HG02759 (cell line): ENCODE data around the gene NXN.
"Not testable (repeated sequence)": the region's sequence is repeated elsewhere in the genome, so short reads cannot be mapped to it uniquely, and the experiment has no call there.

Experiments used
- ATAC-seq: cut with Tn5 transposase; IDR thresholded peaks from one replicate; pipeline ENCODE4 v1.9.1; 2021; ENCODE audit warnings: mild to moderate bottlenecking, moderate library complexity; ENCODE audit not compliant: unreplicated experiment

Gene NXN

DNA sequence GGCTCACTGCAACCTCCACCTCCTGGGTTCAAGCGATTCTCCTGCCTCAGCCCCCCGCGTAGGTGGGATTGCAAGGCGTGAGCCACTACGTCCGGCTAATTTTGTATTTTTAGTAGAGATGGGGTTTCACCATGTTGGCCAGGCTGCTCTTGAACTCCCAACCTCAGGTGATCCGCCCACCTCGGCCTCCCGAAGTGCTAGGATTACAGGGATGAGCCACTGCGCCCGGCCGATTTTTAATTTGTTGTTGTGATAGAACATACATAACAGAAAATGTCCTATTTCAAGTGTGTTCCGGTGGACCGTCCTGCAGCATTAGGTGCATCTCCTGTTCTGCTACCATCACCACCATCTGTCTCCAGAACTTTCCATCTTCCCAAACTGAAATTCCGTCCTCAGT, 55.3 kb downstream of the NXN start:
- not testable (repeated sequence) for ATAC-seq

DNA sequence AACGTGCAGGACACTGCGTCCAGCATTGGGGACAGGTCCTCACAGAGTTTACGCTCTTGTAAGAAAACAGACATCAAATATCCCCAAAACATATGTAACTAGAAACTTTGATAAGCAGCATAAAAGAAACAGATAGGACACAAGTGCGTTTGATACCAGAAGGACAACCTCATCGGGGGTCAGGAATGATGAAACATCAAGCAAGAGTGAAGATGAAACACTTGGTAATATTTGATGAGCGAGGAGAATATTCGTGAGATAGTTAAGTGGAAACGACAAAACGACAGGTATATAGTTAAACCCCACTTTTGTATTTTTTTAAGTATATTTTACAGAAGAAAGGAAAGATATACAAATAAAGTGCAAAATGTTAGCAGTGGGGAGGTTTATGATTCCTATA, 55.9 kb downstream of the NXN start:
- no peak for ATAC-seq

DNA sequence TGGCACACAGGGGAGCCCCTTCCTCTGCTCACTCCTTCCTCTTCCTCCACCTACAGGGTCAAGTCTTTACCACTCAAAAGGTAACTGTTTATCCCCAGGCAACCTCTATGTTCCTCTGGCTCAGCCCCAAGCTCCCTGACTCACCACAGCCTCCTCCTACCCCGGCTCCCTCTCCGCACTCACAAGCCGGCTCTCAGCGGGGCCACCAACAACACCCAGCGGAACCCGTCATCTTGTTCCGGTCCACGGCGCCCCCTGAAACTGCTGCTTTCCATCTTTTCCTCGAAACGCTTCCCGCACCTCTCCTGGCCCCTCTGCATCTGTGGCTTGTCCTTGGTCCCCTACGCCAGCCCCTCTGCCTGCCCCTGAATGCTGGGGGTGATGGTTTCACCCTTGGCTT, 58.4 kb downstream of the NXN start:
- ATAC-seq: no peak

DNA sequence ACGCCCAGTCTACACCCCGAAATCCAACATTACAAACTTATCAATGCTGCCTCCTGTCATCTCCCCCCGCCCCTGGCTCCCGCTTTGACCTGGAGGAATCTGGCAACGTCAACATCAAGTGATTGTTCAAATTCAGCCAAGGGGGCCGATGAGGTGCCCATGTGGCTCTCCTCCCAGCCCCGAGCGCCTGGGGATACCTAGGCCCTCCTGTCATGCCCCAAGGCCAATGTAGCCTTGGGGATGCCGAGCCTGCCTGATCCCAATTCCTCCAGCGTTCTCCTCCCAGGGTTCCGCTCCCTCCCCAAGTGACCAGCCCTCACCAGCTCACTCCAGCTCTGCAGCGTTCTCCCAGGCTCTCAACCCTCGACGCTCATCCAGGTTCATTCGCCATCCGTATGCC, 59.4 kb downstream of the NXN start:
- ATAC-seq: no peak

DNA sequence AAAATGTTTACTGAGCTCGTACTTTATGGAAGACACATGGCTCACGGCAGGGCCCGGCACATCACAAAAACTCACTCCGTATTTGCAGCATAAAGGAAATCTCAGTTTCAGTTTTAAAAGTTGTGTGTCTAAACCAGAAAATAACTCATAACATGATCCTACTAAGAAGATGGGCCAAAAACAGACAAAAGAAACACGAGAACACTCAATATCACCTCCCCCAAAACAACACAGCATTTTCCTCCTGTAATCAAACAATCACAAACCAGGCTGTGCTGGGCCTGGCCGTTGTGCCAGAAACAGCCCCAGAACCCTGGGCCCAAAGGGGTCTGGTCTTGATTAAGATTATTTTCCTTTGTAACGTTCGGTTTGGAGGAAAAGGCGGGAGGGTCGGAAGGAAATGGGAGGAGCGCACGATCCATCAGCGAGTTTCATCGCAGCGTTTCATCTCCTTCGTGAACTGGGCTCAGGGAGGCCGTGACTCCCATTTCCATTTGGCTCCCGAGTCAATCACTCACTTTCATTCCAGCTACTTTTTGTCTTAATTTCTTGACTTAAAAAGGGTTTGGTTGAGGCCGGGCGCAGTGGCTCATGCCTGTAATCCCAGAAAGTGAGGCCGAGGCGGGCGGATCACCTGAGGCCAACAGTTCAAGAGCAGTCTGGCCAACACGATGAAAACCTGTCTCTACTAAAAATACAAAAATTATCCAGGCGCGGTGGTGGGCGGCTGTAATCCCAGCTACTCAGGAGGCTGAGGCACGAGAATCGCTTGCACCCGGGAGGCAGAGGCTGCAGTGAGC, 61.4 kb downstream of the NXN start:
- ATAC-seq: no peak

DNA sequence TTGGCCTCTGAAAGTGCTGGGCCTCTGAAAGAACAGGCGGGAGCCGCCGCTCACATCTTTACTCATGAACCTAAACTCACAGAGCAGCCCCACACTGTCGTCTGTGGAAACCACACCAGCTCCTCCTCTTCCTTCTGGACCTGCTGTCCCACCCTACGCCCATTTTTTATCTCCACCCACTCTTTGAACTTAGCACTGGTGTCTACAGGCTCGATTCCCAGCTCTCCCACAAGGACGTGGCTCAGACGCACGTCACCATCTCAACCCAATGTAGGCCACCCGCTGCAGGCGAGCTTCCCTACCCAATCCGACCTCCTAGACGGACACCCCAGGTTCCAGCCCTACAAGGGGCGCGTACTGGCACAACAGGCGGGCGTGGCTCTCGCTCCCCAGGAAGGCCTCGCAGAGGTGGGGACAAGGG, 62.2 kb downstream of the NXN start:
- ATAC-seq: no peak

DNA sequence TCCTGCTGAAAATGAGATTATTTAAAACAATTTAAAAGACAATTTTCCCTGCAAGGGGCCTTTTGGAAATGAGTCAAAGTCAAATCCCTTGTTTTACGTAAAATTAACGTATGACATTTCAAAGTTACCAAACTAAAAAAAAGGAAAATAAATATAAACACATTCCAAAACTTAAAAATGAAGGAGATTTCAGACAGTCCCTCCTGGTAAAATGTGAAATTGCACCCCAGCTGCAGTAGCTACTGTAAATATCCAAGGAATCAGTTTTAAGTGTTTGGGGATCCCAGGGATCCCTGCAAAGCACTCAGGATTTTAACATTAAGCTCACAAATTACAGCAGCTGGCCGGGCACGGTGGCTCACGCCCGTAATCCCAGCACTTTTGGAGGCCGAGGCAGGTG, 63.3 kb downstream of the NXN start:
- ATAC-seq: no peak

DNA sequence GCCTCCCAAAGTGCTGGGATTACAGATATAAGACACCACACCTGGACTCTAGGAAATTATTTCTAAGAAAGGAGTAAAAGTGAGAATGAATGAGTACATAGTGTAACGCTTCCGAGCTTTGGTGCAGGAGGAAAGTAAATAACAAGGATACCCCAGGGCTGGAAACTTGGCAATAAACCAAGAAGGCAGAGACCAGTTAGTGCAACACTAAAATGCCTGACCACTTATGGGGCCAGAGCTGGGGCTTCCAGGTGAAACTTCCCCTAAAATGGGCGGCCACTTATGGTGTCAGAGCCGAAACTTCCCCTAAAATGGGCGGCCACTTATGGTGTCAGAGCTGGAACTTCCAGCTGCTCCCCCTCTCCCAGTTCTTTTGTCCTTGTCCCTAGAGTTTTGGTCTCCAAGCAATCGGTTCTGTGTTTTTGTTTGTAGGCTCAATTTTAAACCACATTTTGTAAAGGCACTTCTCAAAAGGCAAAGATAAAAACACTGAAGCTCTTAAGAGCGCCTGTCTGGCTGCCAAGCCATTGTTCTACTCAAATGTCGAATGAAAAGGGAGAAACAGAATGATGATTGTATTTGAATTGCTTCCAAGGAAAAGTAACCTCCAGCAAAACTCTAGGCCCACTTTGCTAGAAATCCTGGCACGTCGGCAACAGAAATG, 63.9 kb downstream of the NXN start:
- no peak for ATAC-seq

DNA sequence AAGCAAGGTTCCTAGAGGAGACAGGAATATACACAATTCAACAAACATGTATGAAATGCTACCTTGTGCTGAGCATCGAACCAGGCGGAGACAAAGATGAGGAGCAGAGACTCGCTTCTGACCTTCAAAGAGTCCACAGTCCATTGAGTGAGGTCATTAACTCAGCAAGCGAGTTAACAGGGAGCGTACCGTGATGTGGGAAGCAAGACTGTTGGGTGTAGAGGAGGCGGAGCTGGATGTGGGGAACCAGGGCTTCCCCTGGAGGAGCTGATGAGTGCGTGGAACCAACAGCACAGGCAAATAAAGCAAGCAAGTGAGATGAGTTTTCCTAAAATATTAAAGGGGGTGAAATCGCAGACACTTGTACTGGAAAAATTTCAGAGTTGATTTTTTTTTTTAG, 65.0 kb downstream of the NXN start:
- no peak for ATAC-seq

DNA sequence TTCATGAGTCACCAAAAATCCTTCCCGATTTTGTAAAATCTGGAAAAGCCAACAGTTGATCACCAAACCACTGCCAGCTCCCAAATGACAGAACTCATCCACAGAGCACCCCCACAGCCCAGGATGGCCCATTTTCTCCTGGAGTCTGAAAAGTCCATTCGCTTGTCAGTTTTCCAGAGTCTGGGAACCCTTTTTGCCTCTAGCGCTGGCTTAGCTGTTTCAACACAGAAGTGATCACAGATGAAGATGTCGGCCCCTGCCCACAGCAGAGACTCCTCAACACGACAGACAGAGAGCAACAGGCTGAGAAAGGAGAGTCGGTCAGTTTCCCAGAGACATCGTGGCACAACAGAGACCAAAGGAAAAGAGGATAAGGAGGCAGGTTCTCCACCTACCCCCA, 66.4 kb downstream of the NXN start:
- ATAC-seq: no peak

DNA sequence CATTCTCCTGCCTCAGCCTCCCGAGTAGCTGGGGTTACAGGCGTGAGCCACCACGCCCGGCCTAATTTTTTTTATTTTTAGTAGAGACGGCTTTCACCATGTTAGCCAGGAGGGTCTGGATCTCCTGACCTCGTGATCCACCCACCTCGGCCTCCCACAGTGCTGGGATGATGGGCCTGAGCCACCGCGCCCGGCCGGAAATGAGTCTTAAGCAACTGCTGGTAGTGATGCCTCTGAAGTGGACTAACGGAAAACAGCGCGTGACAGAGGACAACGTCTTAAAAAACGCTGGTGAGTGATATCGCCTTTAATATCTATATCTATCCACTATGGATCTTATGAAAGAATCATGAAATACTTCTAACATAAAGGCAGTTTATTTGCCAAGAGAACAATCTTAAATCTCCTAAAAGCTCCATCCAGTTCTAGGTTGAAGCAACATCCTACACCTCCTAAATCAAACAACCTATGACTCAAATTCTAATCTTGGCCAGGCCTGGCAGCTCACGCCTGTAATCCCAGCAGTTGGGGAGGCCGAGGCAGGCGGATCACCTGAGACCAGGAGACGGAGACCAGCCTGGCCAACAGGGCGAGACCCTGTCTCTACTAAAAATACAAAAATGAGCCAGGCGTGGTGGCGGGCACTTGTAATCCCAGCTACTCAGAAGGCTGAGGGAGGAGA, 69.8 kb downstream of the NXN start:
- no peak for ATAC-seq

DNA sequence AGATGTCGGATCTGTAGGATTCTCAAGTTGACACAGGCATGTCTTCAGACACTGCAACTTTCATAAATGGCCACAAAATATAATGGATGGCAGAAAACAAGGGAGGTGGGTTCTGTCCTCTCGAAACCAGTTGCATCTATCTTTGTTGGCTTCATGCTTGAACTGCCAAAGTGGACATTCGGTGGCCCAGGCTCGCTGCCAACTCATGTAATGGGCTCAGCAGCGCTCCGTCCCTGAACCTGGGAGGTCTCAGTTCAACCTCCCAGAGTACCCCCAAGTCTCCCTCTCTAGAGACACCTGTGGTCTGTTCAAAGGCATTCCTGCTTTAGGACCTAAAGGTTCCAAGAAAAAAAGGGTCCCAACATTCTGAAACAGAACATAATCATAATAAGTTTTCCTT, 71.9 kb downstream of the NXN start:
- no peak for ATAC-seq

DNA sequence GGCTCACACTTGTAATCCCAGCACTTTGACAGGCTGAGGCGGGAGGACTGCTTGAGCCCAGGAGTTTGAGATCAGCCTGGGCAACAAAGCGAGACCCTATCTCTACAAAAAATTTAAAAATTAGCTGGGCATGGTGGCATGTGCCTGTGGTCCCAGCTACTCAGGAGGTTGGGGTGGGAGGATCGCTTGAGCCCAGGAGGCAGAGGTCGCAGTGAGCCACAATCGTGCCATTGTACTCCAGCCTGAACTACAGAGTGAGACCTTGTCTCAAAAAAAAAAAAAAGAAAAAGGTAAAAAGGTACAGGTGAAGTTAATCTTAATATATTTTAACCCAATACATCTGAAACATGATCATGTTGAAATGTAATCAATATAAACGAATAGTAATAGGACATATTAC, 73.9 kb downstream of the NXN start:
- ATAC-seq: not testable (repeated sequence)

DNA sequence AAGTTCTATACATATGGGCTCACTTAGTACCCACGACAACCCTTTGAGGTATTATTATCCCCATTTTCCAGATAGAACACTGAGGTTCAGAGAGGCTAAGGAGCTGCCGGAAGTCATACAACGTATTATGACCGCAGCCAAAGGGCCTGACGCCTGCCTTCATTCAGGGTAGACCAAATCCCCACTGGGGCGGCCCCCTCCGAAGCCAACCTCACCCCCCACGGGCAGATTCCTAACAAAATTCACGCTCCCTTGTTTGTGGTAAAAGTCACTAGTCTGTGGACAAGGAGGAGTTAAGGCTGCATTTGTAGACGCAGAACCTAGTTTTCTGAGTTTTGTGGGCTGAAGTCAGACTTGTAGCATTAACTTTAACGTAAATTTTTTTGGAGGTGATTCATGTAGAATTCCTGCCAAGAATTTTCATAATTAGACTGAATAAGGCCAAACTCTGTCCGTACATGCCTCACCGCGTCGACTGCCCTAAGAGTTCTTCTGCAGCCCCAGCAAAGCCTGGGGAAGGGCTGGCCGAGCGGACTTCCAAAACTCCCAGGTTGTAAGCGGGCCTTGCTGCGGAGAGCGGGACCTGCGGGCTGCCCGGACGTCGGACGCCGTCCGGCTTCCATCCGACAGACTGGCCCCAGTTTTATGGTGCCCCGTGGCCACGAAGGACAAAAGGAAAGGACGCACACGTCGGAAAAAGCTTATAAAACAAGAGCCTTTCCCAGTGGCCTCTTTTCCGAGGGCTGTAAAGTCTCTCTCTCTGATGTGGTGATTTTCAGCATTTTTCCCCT, 75.7 kb downstream of the NXN start:
- ATAC-seq: no peak

DNA sequence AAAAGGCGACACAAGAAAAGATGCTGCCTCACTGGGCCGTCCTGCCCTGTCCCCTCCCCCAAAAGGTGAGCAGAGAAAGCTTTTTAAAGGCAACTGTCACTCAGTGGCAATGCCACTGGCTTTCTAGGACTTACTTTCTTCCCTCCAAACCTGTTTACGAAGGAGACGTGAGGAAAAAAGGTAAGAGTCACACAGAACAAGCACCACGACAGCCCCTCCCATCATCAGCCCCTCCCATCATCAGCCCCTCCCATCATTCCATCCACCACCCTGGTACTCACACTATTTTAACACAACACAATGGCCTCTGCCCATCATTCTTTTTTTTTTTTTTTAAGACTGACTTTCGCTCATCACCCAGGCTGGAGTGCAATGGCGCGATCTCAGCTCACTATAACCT, 77.1 kb downstream of the NXN start:
- ATAC-seq: no peak

DNA sequence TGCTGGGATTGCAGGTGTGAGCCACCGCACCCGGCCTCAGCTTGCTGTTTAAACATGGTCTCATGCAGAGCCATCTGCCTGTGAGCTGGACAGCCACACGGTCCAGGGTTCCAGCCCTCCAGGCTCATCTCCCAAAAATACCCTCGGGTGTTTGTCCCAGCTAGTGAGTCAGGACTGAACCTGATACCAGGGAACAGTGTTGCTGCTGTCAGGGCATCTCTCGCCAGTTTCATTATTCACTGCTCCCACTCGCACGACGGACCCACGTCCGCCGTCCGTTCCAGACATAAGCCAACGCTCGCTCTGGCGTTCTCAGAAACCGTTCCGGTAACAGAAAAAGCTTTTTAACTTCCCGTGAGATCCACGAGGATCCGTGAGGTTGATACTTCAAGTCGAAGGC, 77.6 kb downstream of the NXN start:
- no peak for ATAC-seq

DNA sequence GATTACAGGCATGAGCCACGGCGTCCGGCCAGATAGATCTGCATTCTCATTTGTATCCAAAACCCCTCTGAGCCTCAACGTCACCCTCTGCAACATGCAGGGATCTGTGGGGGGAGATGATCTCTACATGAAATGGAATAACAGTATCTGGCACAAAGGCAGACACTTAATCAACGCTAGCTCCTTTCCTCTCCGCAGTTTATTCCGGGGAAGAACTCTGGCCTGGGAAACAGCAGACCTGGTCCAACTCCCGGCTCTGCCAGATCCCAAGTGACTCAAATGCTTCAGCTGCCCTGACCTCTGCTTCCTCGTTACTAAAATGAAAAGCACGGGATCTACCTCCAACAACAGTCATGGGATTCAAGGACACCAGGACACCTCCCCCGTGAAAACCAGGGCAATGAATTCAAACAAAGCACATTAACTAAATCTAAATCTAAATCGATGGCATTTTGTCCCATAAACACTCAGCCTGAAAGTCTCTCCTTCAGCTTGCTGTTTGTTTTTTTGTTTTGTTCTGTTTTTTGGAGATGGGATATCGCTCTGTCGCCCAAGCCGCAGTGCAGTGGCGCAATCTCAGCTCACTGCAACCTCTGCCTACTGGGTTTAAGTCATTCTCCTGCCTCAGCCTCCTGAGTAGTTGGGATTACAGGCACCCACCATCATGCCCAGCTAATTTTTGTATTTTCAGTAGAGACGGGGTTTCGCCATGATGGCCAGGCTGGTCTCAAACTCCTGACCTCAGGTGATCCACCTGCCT, 78.2 kb downstream of the NXN start:
- no peak for ATAC-seq

DNA sequence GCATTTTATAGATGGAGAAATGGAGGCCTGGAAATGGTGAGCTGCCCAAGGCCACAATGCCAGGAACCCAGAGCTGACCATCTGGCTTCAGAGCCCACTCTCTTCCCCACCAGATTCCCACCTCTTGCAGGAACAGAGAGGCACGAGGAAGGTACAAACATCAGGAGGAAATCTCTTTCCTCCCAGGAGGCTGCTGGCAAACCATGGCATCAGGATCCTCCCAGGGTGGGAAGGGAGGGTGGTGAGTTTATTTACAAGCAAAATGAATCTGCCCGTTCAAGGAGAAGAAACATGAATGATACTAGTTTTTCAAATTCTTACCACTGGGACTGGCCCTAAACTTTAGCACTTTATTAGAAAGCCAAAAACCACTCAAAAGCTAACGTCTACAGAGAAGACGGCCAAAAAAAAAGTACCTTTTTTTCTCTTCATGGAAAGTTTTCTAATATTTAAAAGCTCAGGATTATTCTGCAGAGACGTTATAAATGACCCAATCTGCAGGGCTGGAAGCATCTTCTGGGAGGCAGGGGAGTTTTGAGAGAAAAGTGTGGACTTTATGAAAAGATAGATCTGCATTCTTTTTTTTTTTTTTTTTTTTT, 79.1 kb downstream of the NXN start:
- no peak for ATAC-seq

DNA sequence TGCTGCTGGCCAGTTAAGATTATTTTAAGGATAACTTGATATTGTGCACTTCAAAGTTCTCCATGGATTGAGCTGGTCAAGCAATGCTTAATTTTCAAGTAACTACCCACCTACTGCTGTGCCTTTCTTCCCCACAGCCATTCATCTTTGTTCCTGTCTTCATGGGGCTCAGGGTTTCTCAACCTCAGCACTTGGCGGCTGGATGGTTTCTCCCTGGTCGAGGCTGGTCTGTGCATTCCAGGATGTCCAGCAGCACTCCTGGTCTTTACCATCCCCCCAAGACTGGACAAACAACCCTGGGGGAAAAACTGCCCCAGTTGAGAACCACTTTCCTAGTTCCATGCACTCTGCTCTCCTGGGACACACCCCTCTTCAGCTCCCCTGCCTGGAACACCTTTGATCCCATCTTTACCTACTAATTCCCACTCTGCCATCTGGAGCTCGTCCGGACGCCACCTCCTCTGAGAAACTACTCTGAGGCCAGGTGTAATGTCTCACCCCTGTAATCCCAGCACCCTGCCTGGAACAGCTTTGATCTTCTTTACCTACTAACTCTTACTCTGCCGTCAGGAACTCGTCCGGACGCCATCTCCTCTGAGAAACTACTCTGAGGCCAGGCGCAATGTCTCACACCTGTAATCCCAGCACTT, 81.5 kb downstream of the NXN start:
- ATAC-seq: no peak
